ENCODE results near the gene COA8. TPM values are rescaled to one million over a fixed set of nuclear protein-coding genes. Genes with fewer than 3 reads are reported as not detected.

Gene COA8
- total RNA-seq, 1 donor from 2014 or later = 48.3 TPM

DNA sequence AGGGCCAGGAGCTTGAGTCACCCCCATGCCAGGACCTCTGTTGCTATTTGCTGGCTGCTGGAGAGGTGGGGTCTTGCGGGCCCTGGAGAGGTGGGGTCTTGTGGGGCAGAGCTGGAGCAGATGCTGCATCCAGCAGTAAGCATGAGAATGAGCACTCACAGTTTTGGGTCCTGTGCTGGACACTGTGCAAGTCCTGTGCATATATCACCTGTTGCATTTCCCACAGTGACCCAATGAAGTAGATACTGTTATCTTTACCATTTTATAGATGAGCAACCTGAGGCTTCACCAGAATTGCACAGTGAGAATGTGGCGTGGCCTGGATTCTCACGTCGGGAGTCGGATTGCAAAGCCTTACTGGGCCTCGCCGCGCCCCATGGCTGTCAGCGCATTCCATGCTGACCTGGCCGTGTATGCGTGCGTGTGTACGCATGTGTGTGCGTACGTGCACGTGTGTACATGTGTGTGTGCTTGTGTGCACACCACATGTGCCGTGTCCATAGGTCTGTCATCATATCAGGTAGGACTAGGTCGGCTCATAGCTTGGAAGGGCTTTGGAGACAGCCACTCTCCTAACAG, 12.0 kb downstream of the COA8 start:
- intact Hi-C loops (cut with micrococcal nuclease) = no loop called here
- Histone ChIP-seq H3K4me1 (peaks cover 57% of the 10 kb centered on the region), H3K4me3 (no peak overlapping the region), H3K27ac (replicated peaks) (peak overlapping the region; percentile 74), H3K27me3 (ENCODE audit: low read depth) (no peaks in the 10 kb centered on the region), H3K9me3 (replicated peaks) (no peaks in the 10 kb centered on the region), H3K36me3 (peaks cover 39% of the 10 kb centered on the region)
- TF ChIP-seq, protein P1, sequence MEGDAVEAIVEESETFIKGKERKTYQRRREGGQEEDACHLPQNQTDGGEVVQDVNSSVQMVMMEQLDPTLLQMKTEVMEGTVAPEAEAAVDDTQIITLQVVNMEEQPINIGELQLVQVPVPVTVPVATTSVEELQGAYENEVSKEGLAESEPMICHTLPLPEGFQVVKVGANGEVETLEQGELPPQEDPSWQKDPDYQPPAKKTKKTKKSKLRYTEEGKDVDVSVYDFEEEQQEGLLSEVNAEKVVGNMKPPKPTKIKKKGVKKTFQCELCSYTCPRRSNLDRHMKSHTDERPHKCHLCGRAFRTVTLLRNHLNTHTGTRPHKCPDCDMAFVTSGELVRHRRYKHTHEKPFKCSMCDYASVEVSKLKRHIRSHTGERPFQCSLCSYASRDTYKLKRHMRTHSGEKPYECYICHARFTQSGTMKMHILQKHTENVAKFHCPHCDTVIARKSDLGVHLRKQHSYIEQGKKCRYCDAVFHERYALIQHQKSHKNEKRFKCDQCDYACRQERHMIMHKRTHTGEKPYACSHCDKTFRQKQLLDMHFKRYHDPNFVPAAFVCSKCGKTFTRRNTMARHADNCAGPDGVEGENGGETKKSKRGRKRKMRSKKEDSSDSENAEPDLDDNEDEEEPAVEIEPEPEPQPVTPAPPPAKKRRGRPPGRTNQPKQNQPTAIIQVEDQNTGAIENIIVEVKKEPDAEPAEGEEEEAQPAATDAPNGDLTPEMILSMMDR (IDR thresholded peaks at IDR 0.05; ENCODE audit: borderline replicate concordance) = no peak
- no peak for DNase-seq

DNA sequence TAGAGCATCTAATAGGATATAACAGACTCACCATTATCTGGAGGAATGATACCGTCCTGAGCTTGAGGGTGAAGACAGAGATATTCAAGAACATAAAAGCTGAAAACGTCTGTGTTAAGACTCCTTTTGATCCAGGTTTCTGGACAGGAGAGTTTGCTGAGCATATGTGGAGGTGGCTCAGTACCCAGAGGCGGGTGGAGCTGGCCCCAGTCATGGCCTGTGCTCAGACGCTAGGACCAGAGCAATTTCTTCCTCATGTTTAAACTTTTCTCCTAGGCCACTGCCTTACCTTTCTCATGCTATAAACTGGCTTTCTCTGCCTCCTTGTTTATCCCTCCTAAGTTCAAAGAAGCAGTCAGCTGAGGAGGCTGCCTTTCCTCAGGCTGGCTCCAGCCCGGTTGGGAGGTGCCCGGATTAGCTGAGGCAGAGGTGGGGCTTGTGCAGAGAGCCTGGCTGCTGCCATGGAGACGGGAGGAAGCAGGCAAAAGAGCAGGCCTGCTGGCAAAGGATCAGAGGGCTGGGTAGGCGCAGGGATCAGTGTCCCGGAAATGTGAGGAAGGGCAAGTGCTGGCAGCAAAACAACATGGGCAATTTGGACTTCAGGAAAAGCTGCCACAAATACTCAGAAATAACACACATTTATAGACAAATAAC, 13.7 kb downstream of the COA8 start:
- Histone ChIP-seq H3K36me3 (peaks cover 46% of the 10 kb centered on the region), H3K4me1 (peaks cover 53% of the 10 kb centered on the region), H3K4me3 (peak overlapping the region; percentile 30), H3K9me3 (replicated peaks) (no peaks in the 10 kb centered on the region), H3K27me3 (ENCODE audit: low read depth) (no peaks in the 10 kb centered on the region), H3K27ac (replicated peaks) (peak overlapping the region; percentile 74)
- TF ChIP-seq, protein P1 (IDR thresholded peaks at IDR 0.05; ENCODE audit: borderline replicate concordance) = no peak
- intact Hi-C loops (cut with micrococcal nuclease) = no loop called here
- DNase-seq = peak; percentile 87

DNA sequence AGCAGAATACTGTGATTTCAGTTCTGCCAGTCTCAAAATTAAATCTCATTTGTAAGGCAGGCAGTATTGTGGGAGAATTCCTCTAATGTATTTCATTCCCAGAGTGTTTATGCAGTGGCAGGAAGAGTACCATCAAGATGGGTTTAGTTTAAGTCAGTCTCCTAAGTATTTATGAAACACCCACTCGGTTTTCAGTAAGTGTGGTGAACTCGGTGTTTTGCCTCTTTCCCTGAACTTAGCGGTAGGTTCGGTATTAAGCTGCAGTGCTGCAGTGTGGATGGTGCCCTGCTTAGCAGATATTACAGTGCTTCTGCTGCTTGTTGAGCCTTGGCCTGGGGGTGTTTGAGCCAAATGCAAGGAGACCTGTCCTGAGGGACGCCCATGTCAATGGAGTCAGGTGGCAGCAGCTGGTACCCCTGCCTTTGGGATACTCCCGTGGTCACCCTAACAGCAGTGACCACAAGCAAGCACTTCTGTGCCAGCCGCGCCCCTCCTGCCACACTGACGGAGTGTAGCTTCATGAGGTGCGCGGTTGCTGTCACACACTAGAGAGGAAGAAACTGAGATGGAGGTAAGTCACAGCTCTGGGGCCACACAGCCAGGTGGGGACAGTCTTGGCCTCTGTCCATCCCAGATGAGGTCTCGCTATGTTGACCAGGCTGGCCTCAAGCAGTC, 15.8 kb downstream of the COA8 start:
- intact Hi-C loops (cut with micrococcal nuclease) = no loop called here
- Histone ChIP-seq H3K4me3 (no peak overlapping the region), H3K4me1 (peaks cover 38% of the 10 kb centered on the region), H3K36me3 (peaks cover 40% of the 10 kb centered on the region), H3K9me3 (replicated peaks) (no peaks in the 10 kb centered on the region), H3K27ac (replicated peaks) (no peak overlapping the region), H3K27me3 (ENCODE audit: low read depth) (no peaks in the 10 kb centered on the region)
- DNase-seq = no peak
- TF ChIP-seq, protein P1 (IDR thresholded peaks at IDR 0.05; ENCODE audit: borderline replicate concordance) = no peak

DNA sequence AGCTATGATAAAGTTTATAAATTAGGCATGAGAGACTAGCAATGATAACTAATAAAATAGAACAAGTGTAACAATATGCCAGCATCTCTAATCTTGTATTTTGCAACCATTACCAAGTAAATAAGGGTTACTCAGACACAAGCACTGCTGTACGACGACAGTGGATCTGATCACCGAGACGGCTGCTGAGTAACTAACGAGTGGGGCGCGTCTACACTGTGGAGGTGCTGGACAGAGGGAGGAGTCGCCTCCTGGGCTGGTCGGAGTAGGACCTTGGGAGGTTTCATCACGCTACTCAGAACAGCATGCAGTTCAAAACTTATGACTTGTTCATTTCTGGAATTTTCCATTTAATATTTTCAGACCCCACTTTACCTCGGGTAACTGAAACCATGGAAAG, 18.4 kb downstream of the COA8 start:
- TF ChIP-seq, protein P1 (IDR thresholded peaks at IDR 0.05; ENCODE audit: borderline replicate concordance) = no peak
- DNase-seq = no peak
- intact Hi-C loops (cut with micrococcal nuclease) = no loop called here
- H3K9me3 ChIP-seq (replicated peaks) = no peaks in the 10 kb centered on the region
- H3K4me1 ChIP-seq = peaks cover 13% of the 10 kb centered on the region
- no peak overlapping the region for H3K4me3 ChIP-seq
- H3K27ac ChIP-seq (replicated peaks) = no peak overlapping the region
- H3K36me3 ChIP-seq = peaks cover 26% of the 10 kb centered on the region
- no peaks in the 10 kb centered on the region for H3K27me3 ChIP-seq (ENCODE audit: low read depth)

DNA sequence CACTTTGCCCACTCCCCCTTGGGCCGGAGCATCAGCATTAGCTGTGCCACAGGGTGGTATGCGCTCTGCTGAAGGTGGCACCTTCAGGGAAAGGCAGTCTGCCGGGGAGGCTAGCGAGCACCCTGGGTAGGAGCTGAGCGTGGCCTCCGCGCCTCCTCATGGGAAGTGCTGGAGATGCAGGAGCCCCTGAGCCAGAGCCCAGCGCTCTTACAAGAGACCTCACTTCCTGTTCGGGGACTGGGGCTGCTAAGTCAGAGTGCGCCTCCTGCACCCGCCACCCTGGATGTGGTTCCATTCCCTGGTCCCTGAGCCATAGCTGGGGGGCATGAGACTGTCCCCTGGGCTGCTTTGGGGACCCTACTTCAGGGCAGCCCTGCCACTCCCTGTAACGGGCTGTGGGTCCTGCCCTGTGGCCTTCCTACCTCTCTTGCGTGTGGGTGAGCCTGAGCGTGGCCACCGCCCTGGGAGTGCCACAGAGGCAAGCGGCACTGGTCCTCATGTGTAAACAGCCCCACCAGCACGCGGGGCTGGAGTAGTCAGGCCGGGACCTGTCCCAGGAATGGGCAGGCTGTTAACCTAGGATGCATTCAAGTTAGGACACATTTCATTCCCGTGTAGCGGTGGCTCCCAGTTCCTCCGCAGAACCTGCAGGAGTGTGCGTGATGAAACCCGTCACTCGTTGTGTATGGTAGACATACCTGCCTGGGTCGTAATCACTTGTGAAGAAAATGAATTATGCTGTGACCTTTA, 19.4 kb downstream of the COA8 start:
- intact Hi-C loops (cut with micrococcal nuclease) = no loop called here
- Histone ChIP-seq H3K36me3 (peaks cover 26% of the 10 kb centered on the region), H3K9me3 (replicated peaks) (no peaks in the 10 kb centered on the region), H3K27ac (replicated peaks) (no peak overlapping the region), H3K4me3 (no peak overlapping the region), H3K27me3 (ENCODE audit: low read depth) (no peaks in the 10 kb centered on the region), H3K4me1 (peaks cover 3% of the 10 kb centered on the region)
- TF ChIP-seq, protein P1 (IDR thresholded peaks at IDR 0.05; ENCODE audit: borderline replicate concordance) = no peak
- DNase-seq = no peak

Measured in left ventricle myocardium inferior (tissue), 1 donor.